HL-60 (cell line): Measurements from ENCODE around the gene CAMK1D.

Experiments used
- POLR2AphosphoS5 ChIP-seq: IDR thresholded peaks from 2 replicates; pipeline ENCODE4 v1.6.1; 2012; ENCODE audit warnings: low read depth
- TF ChIP-seq, protein P1 (sequence below): IDR thresholded peaks from one replicate; pipeline ENCODE4 v1.5.1; 2011; ENCODE audit warnings: low read length, control low read depth, inconsistent platforms; ENCODE audit not compliant: insufficient read depth
- TF ChIP-seq, protein P2 (sequence below): IDR thresholded peaks from 2 replicates; pipeline ENCODE4 v1.6.1; 2012; ENCODE audit warnings: low read depth; ENCODE audit not compliant: insufficient replicate concordance

DNA sequence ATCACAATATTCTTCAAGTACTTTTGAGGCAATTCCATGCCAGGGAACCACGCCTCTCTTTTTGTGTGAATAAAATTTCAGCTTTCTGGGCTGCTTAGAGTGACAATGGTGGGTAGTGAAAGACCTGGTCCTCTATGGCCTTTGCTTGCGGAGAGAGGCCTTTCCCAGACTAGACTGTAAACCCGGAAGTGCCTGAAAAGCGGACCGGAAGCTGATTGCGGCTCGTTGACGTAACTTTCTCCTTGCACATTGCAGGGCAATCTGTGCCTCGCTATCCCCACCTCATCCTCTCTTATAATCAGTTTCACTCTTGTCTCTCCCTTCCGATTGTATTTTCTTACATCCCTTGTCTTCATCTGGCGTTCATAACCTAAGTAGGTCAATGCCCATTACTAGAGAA is 310.4 kb downstream of the CAMK1D start:
- no peak for TF ChIP-seq POLR2AphosphoS5
- TF ChIP-seq, protein P1, sequence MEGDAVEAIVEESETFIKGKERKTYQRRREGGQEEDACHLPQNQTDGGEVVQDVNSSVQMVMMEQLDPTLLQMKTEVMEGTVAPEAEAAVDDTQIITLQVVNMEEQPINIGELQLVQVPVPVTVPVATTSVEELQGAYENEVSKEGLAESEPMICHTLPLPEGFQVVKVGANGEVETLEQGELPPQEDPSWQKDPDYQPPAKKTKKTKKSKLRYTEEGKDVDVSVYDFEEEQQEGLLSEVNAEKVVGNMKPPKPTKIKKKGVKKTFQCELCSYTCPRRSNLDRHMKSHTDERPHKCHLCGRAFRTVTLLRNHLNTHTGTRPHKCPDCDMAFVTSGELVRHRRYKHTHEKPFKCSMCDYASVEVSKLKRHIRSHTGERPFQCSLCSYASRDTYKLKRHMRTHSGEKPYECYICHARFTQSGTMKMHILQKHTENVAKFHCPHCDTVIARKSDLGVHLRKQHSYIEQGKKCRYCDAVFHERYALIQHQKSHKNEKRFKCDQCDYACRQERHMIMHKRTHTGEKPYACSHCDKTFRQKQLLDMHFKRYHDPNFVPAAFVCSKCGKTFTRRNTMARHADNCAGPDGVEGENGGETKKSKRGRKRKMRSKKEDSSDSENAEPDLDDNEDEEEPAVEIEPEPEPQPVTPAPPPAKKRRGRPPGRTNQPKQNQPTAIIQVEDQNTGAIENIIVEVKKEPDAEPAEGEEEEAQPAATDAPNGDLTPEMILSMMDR, result no peak
- TF ChIP-seq, protein P2, sequence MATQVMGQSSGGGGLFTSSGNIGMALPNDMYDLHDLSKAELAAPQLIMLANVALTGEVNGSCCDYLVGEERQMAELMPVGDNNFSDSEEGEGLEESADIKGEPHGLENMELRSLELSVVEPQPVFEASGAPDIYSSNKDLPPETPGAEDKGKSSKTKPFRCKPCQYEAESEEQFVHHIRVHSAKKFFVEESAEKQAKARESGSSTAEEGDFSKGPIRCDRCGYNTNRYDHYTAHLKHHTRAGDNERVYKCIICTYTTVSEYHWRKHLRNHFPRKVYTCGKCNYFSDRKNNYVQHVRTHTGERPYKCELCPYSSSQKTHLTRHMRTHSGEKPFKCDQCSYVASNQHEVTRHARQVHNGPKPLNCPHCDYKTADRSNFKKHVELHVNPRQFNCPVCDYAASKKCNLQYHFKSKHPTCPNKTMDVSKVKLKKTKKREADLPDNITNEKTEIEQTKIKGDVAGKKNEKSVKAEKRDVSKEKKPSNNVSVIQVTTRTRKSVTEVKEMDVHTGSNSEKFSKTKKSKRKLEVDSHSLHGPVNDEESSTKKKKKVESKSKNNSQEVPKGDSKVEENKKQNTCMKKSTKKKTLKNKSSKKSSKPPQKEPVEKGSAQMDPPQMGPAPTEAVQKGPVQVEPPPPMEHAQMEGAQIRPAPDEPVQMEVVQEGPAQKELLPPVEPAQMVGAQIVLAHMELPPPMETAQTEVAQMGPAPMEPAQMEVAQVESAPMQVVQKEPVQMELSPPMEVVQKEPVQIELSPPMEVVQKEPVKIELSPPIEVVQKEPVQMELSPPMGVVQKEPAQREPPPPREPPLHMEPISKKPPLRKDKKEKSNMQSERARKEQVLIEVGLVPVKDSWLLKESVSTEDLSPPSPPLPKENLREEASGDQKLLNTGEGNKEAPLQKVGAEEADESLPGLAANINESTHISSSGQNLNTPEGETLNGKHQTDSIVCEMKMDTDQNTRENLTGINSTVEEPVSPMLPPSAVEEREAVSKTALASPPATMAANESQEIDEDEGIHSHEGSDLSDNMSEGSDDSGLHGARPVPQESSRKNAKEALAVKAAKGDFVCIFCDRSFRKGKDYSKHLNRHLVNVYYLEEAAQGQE, result no peak
